Gastrocnemius medialis (tissue), 4 donors: Measurements from ENCODE around the gene SNTN. TPM values are rescaled to one million over a fixed set of nuclear protein-coding genes. Genes with fewer than 3 reads are reported as not detected.

Experiments used
- ATAC-seq, 2 donors: fragments of 150-250 bp; one replicate each; pipeline ENCODE4 v1.9.1; 2016
- DNase-seq, 2 donors: peaks; one replicate each; pipeline ENCODE4 v3.0.0-alpha.2; 2019
- H3K27ac ChIP-seq, 4 donors: fragments of 200-600 bp; sonication (generic); 1 replicate in 1 of 4; 2 replicates in 3 of 4; pipeline ENCODE4 v1.5.1; 2016 to 2018; ENCODE audit warnings: mild to moderate bottlenecking in 2 of 4, moderate library complexity in 1 of 4
- H3K27me3 ChIP-seq, 3 donors: fragments of 200-600 bp; sonication (generic) in 2 of 3; 1 replicate in 1 of 3; 2 replicates in 2 of 3; pipeline versions ENCODE4 v1.5.1 to v1.6.0; 2016 to 2019; ENCODE audit warnings: mild to moderate bottlenecking in 1 of 3, moderate library complexity in 1 of 3
- H3K36me3 ChIP-seq, 2 donors: fragments of 200-600 bp; sonication (generic) in 1 of 2; one replicate each; pipeline ENCODE4 v1.5.1; 2017 to 2018
- H3K4me1 ChIP-seq, 2 donors: fragments of 200-600 bp; sonication (generic) in 1 of 2; one replicate each; pipeline ENCODE4 v1.5.1; 2016 to 2017; ENCODE audit warnings: mild to moderate bottlenecking in 2 of 2
- H3K4me3 ChIP-seq, 4 donors: fragments of 200-600 bp; sonication (generic) in 3 of 4; 1 replicate in 1 of 4; 2 replicates in 3 of 4; pipeline ENCODE4 v1.5.1; 2016 to 2019; ENCODE audit warnings: mild to moderate bottlenecking in 2 of 4
- H3K9me3 ChIP-seq, 3 donors: fragments of 200-600 bp; sonication (generic) in 2 of 3; 1 replicate in 1 of 3; 2 replicates in 2 of 3; pipeline ENCODE4 v1.5.1; 2016 to 2019
- CTCF ChIP-seq, 5 experiments: fragments of 450-650 bp in 3 of 5; fragments of 200-600 bp in 2 of 5; sonication (generic) in 2 of 5; IDR thresholded peaks in 4 of 5; conservative IDR thresholded peaks in 1 of 5; 1 replicate in 4 of 5; 2 replicates in 1 of 5; pipeline ENCODE4 v1.5.1; 2016 to 2019; ENCODE audit warnings: antibody characterized with exemption in 5 of 5, mild to moderate bottlenecking in 3 of 5, moderate library complexity in 3 of 5
- POLR2A ChIP-seq, 2 donors: fragments of 450-650 bp; IDR thresholded peaks; one replicate each; pipeline ENCODE4 v1.6.1; 2017; ENCODE audit warnings: antibody characterized with exemption in 2 of 2, mild to moderate bottlenecking in 2 of 2, moderate library complexity in 2 of 2
- in situ Hi-C, 4 donors: fragments of 200-750 bp; cut with MboI; loops; one replicate each; pipeline versions ENCODE4 v1.15.0 to v1.8.0; 2017; ENCODE audit warnings: low sequenced_read_pairs in 4 of 4
- intact Hi-C: fragments of 100-400 bp; cut with DNase I; formaldehyde crosslinking; loops from one replicate; pipeline ENCODE4 v1.15.1; 2023; ENCODE audit warnings: low total_unique reads
- total RNA-seq, 4 donors: library from RNA; depleted of rRNA; stranded (reverse); fragments of >200 nt; gene quantifications; one replicate each; pipeline versions ENCODE4 v1.1.0 to v1.2.3, GENCODE V29; 2016

SNTN gene
- total RNA-seq, 4 donors from 2014 or later, result not detected

DNA sequence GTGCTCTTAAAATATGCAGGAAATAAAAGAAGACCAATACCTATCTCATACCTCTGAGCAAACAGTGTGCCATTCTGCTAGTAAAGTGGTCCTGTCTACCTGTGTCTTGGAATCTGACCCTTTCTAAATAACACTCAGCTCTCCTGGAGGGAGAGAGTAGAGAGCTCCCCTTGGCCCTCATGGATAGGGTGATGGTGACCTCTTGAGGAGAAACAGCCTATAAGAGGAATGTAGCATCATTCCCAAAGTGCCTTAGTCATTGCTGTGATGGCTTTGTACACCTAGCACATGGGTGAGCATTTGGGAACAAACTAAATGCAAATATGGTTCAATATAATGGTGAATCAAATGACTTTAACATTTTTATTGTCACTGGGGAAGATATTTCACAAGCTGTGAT, 10.0 kb downstream of the SNTN start:
- intact Hi-C loops (no loop called here), in situ Hi-C loops (no loop called here)
- TF ChIP-seq POLR2A (IDR thresholded peaks at IDR 0.05) (no peak), CTCF (IDR thresholded peaks at IDR 0.05 in 4 of 5, conservative IDR thresholded peaks at IDR 0.05 in 1 of 5) (no peak)

GRCh38 chr3:63670544-63670943, 18.1 kb downstream of the SNTN start:
- Histone ChIP-seq H3K27me3 (no peaks in the 10 kb centered on the region), H3K27ac (no peak overlapping the region), H3K4me1 (no peaks in the 10 kb centered on the region), H3K36me3 (no peaks in the 10 kb centered on the region), H3K4me3 (no peak overlapping the region), H3K9me3 (no peaks in the 10 kb centered on the region)
- ATAC-seq (no peak), DNase-seq (no peak)
- in situ Hi-C loops (no loop called here), intact Hi-C loops (no loop called here)
- no peak for TF ChIP-seq CTCF (IDR thresholded peaks at IDR 0.05 in 4 of 5, conservative IDR thresholded peaks at IDR 0.05 in 1 of 5)
- no peak for TF ChIP-seq POLR2A (IDR thresholded peaks at IDR 0.05)

More for the DNA sequence above, 10.0 kb downstream of the SNTN start:
- DNase-seq (no peak), ATAC-seq (no peak)
- H3K4me1 ChIP-seq, result no peaks in the 10 kb centered on the region
- no peaks in the 10 kb centered on the region for H3K9me3 ChIP-seq
- no peak overlapping the region for H3K4me3 ChIP-seq
- H3K27ac ChIP-seq, result no peak overlapping the region
- H3K36me3 ChIP-seq, result no peaks in the 10 kb centered on the region
- H3K27me3 ChIP-seq, result no peaks in the 10 kb centered on the region

GRCh38 chr3:63673111-63673510, 20.6 kb downstream of the SNTN start:
- no peak for ATAC-seq
- in situ Hi-C loops (no loop called here), intact Hi-C loops (no loop called here)
- Histone ChIP-seq H3K27ac (no peak overlapping the region), H3K9me3 (no peaks in the 10 kb centered on the region), H3K36me3 (no peaks in the 10 kb centered on the region), H3K4me1 (no peaks in the 10 kb centered on the region), H3K27me3 (no peaks in the 10 kb centered on the region), H3K4me3 (no peak overlapping the region)
- no peak for DNase-seq
- no peak for TF ChIP-seq CTCF (IDR thresholded peaks at IDR 0.05 in 4 of 5, conservative IDR thresholded peaks at IDR 0.05 in 1 of 5)
- TF ChIP-seq POLR2A (IDR thresholded peaks at IDR 0.05), result no peak

DNA sequence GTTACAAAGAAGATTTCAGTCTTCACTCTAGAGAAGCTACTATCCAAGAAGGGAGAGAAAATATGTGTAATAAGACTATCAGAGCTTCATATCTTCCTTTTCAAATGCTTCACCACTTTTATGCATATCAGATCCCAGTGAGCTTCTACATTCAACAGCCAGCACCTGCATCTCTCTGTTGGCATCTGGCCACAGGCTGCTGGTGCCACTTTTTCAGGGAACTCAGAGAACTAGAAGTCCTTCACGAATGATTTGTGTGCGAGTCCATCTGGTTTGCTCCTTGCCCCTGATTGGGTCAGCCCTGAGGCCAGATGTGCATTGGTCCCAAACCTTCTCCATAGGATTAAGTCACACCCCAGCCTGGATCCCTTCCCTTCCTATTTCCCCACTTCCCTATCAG, 22.1 kb downstream of the SNTN start:
- no peaks in the 10 kb centered on the region for H3K36me3 ChIP-seq
- H3K4me1 ChIP-seq, result no peaks in the 10 kb centered on the region
- TF ChIP-seq CTCF (IDR thresholded peaks at IDR 0.05 in 4 of 5, conservative IDR thresholded peaks at IDR 0.05 in 1 of 5), result no peak
- no peak for TF ChIP-seq POLR2A (IDR thresholded peaks at IDR 0.05)
- no peaks in the 10 kb centered on the region for H3K27me3 ChIP-seq
- no peak overlapping the region for H3K27ac ChIP-seq
- ATAC-seq (no peak), DNase-seq (no peak)
- intact Hi-C loops, result no loop called here
- H3K4me3 ChIP-seq, result no peak overlapping the region
- in situ Hi-C loops, result no loop called here
- H3K9me3 ChIP-seq, result no peaks in the 10 kb centered on the region

DNA sequence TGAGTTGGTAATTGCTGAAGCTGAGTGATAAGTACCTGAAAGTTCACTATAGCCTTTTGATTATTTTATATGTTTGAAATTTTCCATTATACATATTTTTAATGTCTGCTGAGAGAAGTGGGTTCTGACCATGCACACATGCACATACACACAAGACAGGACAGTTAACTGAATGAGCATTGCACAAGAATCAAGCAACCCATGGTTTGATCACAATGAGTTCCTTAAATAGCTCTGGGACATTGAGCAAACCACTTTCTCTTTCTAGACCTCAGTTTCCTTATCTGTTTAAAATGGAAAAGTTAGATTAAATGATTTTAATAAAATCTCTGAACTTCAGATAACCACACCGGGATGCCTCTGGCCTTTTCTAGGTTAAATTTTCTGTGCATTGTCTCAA, 26.7 kb downstream of the SNTN start:
- Histone ChIP-seq H3K36me3 (no peaks in the 10 kb centered on the region), H3K27ac (no peak overlapping the region), H3K27me3 (no peaks in the 10 kb centered on the region), H3K4me3 (no peak overlapping the region), H3K4me1 (no peaks in the 10 kb centered on the region), H3K9me3 (no peaks in the 10 kb centered on the region)
- in situ Hi-C loops (no loop called here), intact Hi-C loops (no loop called here)
- DNase-seq, result no peak
- no peak for ATAC-seq
- no peak for TF ChIP-seq POLR2A (IDR thresholded peaks at IDR 0.05)
- no peak for TF ChIP-seq CTCF (IDR thresholded peaks at IDR 0.05 in 4 of 5, conservative IDR thresholded peaks at IDR 0.05 in 1 of 5)
